ENCODE results near the gene CREM.

DNA sequence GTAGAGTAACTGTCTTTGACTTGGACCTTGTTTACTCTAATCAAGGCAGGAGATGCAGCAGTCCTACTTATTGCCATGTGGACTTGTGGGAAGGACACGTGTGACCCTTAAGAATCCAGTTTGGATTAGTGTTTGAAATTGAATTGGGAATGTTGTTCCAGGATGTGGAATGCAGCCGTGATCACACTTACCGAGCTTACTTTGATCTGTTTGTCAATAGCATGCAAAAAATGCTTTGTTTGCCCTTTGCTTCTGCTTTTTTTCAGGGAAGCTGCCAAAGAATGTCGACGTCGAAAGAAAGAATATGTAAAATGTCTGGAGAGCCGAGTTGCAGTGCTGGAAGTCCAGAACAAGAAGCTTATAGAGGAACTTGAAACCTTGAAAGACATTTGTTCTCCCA is 84.7 kb downstream of the CREM start:
- TF ChIP-seq, protein P1, sequence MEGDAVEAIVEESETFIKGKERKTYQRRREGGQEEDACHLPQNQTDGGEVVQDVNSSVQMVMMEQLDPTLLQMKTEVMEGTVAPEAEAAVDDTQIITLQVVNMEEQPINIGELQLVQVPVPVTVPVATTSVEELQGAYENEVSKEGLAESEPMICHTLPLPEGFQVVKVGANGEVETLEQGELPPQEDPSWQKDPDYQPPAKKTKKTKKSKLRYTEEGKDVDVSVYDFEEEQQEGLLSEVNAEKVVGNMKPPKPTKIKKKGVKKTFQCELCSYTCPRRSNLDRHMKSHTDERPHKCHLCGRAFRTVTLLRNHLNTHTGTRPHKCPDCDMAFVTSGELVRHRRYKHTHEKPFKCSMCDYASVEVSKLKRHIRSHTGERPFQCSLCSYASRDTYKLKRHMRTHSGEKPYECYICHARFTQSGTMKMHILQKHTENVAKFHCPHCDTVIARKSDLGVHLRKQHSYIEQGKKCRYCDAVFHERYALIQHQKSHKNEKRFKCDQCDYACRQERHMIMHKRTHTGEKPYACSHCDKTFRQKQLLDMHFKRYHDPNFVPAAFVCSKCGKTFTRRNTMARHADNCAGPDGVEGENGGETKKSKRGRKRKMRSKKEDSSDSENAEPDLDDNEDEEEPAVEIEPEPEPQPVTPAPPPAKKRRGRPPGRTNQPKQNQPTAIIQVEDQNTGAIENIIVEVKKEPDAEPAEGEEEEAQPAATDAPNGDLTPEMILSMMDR (IDR thresholded peaks at IDR 0.05; ENCODE audit: low read depth, low read length): no peak
- no peak for TF ChIP-seq EZH2phosphoT487 (IDR thresholded peaks at IDR 0.05; ENCODE audit: low read depth)

All from OCI-LY3 (cell line).